NCI-H510A treated with DMSO at 0.1 percent for 48 hours (cell line): ENCODE measurements around the gene VPS51.
A peak's percentile ranks its signal among the peaks of the same experiment; 100 is the strongest.
"Not testable (repeated sequence)": the region's sequence is repeated elsewhere in the genome, so short reads cannot be mapped to it uniquely, and the experiment has no call there.

Source experiments
- DNase-seq: peaks from one replicate; lab custom pipeline; 2025; lab: John Stamatoyannopoulos, UW

Gene VPS51

GRCh38 chr11:65107751-65108468, 11.9 kb downstream of the VPS51 start:
- no peak for DNase-seq

- DNase-seq = no peak
Observed at GRCh38 chr11:65108469-65109123, 12.6 kb downstream of the VPS51 start.

- DNase-seq = no peak
Observed at GRCh38 chr11:65109231-65110198, 13.5 kb downstream of the VPS51 start.

- peak; percentile 91 for DNase-seq
Observed at GRCh38 chr11:65110354-65110861, 14.4 kb downstream of the VPS51 start.

- DNase-seq = no peak
Observed at GRCh38 chr11:65111159-65111743, 15.2 kb downstream of the VPS51 start.

GRCh38 chr11:65111744-65112545, 15.9 kb downstream of the VPS51 start, which contains the start of gene TM7SF2:
TM7SF2 (plus strand) TSS chr11:65111872; CDS start chr11:65112016, 144 bp downstream.
- peak; percentile 95 for DNase-seq

- peak; percentile 53 for DNase-seq
Observed at GRCh38 chr11:65112546-65113360, 16.7 kb downstream of the VPS51 start.

- DNase-seq = no peak
Observed at GRCh38 chr11:65113361-65113756, 17.3 kb downstream of the VPS51 start.

GRCh38 chr11:65113839-65114238, 17.8 kb downstream of the VPS51 start:
- DNase-seq = no peak

- DNase-seq = no peak
Observed at GRCh38 chr11:65114538-65115171, 18.6 kb downstream of the VPS51 start.

GRCh38 chr11:65115361-65116082, 19.5 kb downstream of the VPS51 start:
- no peak for DNase-seq

GRCh38 chr11:65116370-65117205, 20.6 kb downstream of the VPS51 start:
- peak; percentile 9 for DNase-seq

- peak; percentile 99 for DNase-seq
Observed at GRCh38 chr11:65117206-65118096, 21.4 kb downstream of the VPS51 start, which contains the start of gene ZNHIT2. ZNHIT2 (minus strand) TSS chr11:65117701; CDS start chr11:65117653, 48 bp downstream.

- no peak for DNase-seq
Observed at GRCh38 chr11:65118097-65118837, 22.3 kb downstream of the VPS51 start.

GRCh38 chr11:65118891-65119669, 23.1 kb downstream of the VPS51 start:
- DNase-seq = not testable (repeated sequence)
